ENCODE data around the gene ZSCAN20.
A peak's percentile ranks its signal among the peaks of the same experiment; 100 is the strongest.
"Not testable (repeated sequence)": the region's sequence is repeated elsewhere in the genome, so short reads cannot be mapped to it uniquely, and the experiment has no call there.

ZSCAN20 gene

GRCh38 chr1:33488624-33489023 is 16.2 kb downstream of the ZSCAN20 start:
- no peak for DNase-seq

GRCh38 chr1:33494929-33495328 is 22.5 kb downstream of the ZSCAN20 start:
- DNase-seq: no peak

DNA sequence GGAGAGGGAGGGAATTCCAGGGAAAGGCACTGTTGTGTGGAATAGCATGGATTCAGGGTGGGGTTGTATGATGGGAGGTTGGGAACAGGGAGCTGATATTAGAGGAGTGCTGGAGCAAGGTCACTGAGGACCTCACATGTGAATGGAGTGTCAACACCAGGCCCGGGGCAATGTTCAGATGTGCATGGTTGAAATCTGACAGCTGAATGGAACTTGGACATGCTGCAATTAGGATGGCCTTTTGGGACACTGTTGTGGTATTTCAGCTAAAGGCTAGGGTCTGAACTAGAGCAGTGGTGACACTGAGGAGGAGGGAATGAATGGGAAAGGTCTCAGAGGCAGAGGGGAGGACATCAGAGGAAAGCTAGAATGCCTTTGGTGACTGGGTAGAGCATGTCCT is 25.0 kb downstream of the ZSCAN20 start:
- DNase-seq: no peak

DNA sequence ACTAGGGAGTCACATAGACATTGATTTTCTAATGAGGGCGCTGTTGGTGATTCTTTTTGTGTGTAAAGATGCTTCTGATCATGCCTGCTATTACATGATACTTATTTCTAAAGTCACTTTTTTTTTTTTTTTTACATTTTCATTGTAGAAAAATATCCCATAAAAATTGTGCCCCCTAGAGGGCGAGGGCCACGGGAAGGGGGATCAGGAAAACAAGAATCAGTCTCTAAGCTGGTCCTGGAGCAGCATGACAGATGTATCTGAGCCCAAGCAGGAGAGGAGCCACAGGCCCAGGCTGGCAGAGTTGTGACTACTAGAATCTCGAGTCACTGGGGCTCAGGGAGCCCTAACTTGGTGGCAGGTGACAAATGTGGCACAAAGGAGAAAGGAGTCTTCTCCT is 28.1 kb downstream of the ZSCAN20 start:
- DNase-seq: no peak

- no peak for DNase-seq
Observed at GRCh38 chr1:33501309-33501708, 28.9 kb downstream of the ZSCAN20 start.

DNA sequence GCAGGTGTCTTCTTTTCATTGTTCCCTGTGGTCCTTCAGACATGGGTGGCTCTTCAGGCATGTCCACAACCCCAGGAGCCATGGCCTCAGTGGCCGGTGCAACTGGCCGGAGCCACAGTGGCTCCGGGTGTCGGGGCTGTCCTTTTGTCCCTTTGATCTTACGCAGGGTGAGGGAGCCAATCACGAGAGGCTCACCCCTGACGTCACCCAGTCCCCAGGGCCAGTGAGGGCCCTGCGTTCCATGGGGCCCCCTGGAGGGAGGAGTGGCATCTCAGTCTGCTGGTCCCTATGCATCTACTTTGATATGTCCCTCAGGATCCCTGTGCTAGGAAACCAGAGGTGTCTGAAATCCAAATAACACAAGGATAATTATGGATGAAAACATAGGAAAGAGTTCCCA is 29.3 kb downstream of the ZSCAN20 start:
- DNase-seq: no peak

DNA sequence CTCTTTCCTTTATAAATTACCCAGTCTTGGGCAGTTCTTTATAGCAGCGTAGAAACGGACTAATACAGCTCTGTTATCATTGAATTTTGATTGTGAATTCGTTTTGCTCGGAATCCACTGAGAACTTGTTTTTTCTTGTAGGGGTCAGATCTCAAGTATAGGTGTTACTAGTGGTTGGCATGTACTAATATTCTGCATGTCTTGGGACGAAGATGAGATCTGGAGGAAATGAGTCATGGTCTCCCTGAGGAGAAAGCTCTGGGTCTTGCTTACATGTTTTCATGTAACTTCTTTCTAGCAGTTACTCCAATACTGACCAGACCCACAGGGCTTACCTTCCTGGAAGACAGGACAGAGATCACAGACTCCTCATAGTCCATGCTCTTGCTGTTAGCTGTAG is 30.3 kb downstream of the ZSCAN20 start:
- no peak for DNase-seq

- peak in 1 of 2 experiments; percentile 3 for DNase-seq
Observed at GRCh38 chr1:33503506-33503905, 31.1 kb downstream of the ZSCAN20 start.

DNA sequence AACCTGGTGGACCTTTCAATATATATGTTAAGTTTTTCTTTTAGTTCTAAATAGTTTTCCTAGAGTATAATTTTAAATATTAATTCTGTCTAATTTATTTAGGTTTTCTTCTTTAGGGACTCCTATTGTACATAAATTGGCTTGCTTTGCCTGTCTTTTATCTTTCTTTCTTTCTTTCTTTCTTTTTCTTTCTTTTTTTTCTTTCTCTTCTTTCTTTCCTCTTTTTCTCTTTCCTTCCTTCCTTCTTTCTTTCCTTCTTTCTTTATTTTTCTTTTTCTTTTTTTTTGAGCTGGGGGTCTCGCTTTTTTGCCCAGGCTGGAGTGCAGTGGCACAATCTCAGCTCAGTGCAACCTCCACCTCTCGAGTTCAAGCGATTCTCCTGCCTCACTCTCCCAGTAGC is 35.2 kb downstream of the ZSCAN20 start:
- DNase-seq: no peak

DNA sequence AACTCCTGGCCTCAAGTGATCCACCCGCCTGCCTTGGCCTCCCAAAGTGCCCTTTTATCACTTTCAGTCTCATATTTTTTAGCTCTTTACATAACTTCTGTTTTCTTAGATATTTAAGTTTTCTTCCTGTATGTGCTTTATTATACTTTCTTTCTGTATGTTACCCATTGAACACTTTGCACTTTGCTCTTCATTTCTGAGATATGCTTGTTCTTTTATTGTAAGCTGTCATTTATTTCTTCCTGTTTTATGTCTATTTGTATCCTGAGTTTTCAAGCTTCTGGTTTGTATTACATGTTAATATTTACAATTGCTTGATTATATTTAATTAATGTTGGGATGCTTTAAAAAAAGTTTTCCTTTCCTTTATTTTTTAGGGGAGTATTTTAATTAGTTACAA is 35.7 kb downstream of the ZSCAN20 start:
- no peak for DNase-seq

- not testable (repeated sequence) for DNase-seq
Observed at GRCh38 chr1:33509276-33509675, 36.8 kb downstream of the ZSCAN20 start.

GRCh38 chr1:33512226-33513011 is 40.0 kb downstream of the ZSCAN20 start:
- no peak for DNase-seq

DNA sequence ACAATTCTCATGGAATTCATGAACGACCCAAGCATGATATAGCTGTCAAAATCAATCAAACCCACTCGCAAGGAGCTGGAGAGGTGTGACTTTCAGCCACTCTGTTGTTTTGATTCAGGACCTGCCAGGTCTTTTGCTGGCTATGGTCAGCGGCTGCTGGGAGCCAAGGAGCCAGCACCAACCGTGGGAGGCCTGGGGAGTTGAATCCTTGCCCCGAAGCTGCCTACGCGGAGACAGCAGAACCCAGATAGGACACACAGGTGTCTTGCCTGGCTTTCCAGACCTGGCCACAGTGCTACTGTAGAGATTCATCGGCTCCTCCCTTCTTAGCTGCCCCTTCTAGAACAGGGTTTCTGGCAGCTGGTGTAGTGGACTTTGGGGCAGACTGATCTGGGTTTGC is 42.7 kb downstream of the ZSCAN20 start:
- no peak for DNase-seq

- no peak for DNase-seq
Observed at GRCh38 chr1:33515607-33516006, 43.2 kb downstream of the ZSCAN20 start.

DNA sequence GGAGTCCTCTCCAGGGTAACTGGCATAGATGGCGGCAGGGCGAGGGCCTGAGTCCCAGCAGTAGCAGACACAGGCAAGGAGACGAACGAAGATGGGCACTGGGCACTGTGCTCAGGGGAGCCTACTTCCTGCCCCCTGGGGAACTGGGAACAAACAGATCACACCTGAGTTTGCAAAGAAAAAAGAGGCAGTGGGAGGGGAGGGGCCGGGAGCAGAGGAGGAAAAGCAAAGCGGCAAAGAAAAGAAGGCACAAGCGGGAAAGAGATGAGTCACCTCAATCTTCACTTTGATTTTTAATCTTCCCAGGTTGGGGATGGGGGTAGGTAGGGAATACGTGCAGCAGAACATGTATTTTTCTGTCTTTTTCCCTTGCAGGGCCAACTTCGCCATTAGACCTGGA is 44.0 kb downstream of the ZSCAN20 start:
- DNase-seq: no peak

DNA sequence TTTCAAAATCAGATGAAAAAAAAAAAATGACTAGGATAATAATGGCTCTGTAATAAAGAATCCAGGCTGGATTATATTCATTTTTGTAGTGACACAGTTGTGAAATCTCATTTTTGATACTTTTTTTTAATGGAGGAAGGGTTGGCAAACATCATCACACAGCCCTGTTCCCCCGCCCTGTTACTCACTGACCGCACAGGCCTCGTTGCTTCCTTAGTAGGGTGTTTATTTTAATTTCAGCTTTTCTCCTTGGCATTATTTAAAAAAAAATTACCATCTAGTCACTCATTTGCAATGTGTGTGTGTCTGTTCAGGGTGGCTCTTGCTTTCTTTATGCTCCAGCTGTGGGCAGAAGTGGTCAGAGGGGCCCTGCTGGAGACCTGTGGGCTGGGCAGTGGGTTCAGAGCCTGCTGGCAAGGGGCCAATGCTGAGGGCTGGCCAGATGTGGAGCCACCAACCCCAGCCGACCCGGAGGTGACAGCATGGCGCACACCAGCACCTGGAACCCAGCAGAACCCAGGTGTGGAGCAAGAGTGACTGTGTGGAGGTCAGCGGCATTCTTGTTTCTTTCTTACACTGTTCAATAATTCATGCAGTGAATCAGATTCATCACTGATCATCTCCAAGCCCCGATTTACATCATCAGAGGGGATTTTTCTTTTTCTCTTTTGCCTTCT is 44.6 kb downstream of the ZSCAN20 start:
- no peak for DNase-seq

DNA sequence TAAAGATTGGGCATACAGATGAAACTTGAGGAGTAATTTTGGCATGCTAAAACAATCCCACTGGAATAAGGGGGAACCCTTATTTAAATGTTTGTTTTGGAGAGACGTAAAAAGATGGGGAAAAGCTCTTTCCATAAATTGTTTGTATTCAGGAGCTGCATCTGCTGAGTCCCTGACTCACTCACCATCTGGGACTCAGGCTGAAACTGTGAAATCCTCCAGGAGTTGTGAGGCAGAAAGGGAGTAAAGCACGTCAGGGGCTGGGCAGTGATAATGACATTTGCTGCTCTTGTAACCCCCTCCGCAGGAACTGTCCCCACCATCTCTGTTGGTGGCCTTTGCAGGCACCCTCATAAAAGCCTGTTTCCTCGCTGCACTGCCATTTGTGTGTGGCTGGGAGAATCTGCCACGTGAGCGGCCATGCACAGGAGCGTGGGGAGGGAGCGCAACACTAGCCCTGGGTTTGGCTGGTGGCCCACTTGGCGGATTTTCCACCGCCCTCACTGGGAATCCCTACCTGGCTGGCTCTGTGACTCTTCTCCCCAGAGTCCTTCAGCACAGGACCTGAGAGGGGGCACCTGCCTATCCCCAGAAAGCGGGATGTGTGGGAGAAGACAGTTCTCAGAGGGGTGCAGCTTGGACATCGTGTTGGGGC is 45.3 kb downstream of the ZSCAN20 start:
- no peak for DNase-seq

DNA sequence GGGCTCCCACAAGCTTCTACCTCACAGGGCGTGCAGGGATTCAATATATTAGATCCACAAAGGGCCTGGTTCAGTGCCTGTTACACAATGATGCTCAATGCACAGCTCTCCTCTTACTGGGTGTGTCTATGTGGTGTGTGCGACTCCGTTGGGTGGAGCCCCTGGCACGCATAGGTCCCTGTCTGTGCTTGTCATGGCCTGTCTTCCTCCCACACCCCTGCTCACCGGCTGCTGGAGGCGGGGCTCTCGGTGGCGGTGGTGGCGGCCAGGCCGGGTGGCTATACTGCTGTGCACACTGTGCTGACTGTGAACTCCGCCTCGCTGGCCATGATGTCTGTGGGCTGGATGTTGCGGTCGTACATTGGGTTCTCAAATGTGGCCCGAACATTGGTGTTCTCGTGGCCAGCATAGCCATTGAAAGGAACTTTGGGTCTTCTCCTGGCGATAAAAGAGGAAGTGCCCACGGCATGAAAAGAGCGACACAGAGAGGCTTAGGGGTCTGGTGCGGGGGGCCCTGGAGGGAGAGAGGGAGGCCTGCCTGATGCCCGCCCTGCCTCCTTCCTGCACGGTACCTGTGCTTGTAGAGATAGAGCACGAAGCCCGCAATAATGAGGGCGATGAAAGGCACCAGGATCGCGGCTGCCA is 46.9 kb downstream of the ZSCAN20 start:
- no peak for DNase-seq

DNA sequence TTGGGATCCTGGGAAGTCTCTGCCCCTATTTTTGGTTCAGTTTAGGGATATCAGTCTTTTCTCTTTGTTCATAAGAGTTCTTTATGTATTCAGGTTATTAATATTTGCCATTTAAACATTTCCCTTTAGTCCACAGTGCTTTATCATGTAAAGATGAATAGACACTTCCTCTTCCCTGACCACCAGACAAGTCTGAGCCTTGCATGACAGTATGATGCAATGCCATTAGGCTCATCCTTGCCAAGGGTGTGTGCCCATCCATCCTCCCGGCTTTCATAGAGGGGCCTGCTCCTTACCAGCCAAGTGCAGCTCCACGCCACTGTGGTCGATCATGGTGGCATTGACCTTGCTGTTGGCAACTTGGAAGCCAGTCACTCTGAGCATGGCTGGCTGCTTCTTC is 52.1 kb downstream of the ZSCAN20 start:
- DNase-seq: no peak

GRCh38 chr1:33527934-33528333 is 55.5 kb downstream of the ZSCAN20 start:
- no peak for DNase-seq

DNA sequence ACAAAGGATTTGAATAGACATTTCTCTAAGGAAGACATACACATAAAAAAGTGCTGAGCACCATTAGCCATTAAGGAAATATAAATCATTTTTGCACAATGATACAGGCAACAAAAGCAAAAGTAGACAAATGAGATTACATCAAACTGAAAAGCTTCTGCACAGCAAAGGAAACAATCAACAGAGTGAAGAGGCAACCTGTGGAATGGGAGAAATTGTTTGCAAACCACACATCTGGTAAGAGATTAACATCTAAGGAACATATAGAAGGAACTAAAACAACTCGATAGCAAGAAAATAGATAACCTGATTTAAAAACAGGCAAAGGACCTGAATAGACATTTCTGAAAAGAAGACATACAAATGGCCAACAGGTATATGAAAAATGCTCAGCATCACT is 57.5 kb downstream of the ZSCAN20 start:
- DNase-seq: no peak

GRCh38 chr1:33532250-33532649 is 59.8 kb downstream of the ZSCAN20 start:
- DNase-seq: no peak

- DNase-seq: no peak
Observed at GRCh38 chr1:33532936-33533335, 60.5 kb downstream of the ZSCAN20 start.

- no peak for DNase-seq
Observed at GRCh38 chr1:33535334-33535733, 62.9 kb downstream of the ZSCAN20 start.
